CD4-positive, alpha-beta T cell treated with Interleukin-4 for 1 hour (primary cell): ENCODE data around the gene MRS2.

Experiments
- DNase-seq, 2 donors: peaks; one replicate each; pipeline ENCODE4 v3.0.0-alpha.2; 2020 to 2022

Gene MRS2

GRCh38 chr6:24432611-24433010 is 29.9 kb downstream of the MRS2 start:
- DNase-seq, result no peak

GRCh38 chr6:24436979-24437378 is 34.2 kb downstream of the MRS2 start:
- no peak for DNase-seq

- DNase-seq, result no peak
Observed at GRCh38 chr6:24439858-24440539, 37.3 kb downstream of the MRS2 start.

- no peak for DNase-seq
Observed at GRCh38 chr6:24440897-24441598, 38.3 kb downstream of the MRS2 start.

GRCh38 chr6:24441599-24441904 is 38.8 kb downstream of the MRS2 start:
- no peak for DNase-seq

- DNase-seq, result no peak
Observed at GRCh38 chr6:24444588-24444987, 41.9 kb downstream of the MRS2 start.

GRCh38 chr6:24445704-24446103 is 43.0 kb downstream of the MRS2 start:
- DNase-seq, result no peak

GRCh38 chr6:24446670-24447069 is 43.9 kb downstream of the MRS2 start:
- DNase-seq, result no peak

- DNase-seq, result no peak
Observed at GRCh38 chr6:24448396-24448795, 45.7 kb downstream of the MRS2 start.

- DNase-seq, result no peak
Observed at GRCh38 chr6:24448828-24449525, 46.2 kb downstream of the MRS2 start.

- no peak for DNase-seq
Observed at GRCh38 chr6:24451581-24452388, 49.0 kb downstream of the MRS2 start.

- no peak for DNase-seq
Observed at GRCh38 chr6:24453921-24454320, 51.2 kb downstream of the MRS2 start.

- no peak for DNase-seq
Observed at GRCh38 chr6:24454452-24454851, 51.7 kb downstream of the MRS2 start.

GRCh38 chr6:24455061-24455460 is 52.3 kb downstream of the MRS2 start:
- DNase-seq, result no peak

- DNase-seq, result no peak
Observed at GRCh38 chr6:24458134-24458533, 55.4 kb downstream of the MRS2 start.

GRCh38 chr6:24458941-24459340 is 56.2 kb downstream of the MRS2 start:
- DNase-seq, result no peak

- DNase-seq, result no peak
Observed at GRCh38 chr6:24460966-24461365, 58.2 kb downstream of the MRS2 start.

GRCh38 chr6:24464253-24465038 is 61.7 kb downstream of the MRS2 start:
- DNase-seq, result no peak

GRCh38 chr6:24469811-24470210 is 67.1 kb downstream of the MRS2 start:
- no peak for DNase-seq

GRCh38 chr6:24472181-24472580 is 69.4 kb downstream of the MRS2 start:
- DNase-seq, result no peak
